OCI-LY1 (cell line): Measurements from ENCODE around the gene RHBDL1.

ENCODE experiments used
- H2AFZ ChIP-seq: fragments of 200-600 bp; sonication (generic), shearing (Covaris generic); 2 replicates; pipeline ENCODE4 v1.6.0; 2014; ENCODE audit warnings: antibody characterized with exemption, mild to moderate bottlenecking, low read length
- H3F3A ChIP-seq: fragments of 200-600 bp; sonication (generic), shearing (Covaris generic); 2 replicates; pipeline ENCODE4 v1.6.0; 2014; ENCODE audit warnings: mild to moderate bottlenecking, antibody characterized with exemption, low read length, moderate library complexity; ENCODE audit not compliant: insufficient read depth
- H3K27ac ChIP-seq: fragments of 200-600 bp; sonication (generic); 2 replicates; pipeline ENCODE4 v1.5.1; 2014; ENCODE audit warnings: low read length, mixed run types, mild to moderate bottlenecking, low read depth; ENCODE audit not compliant: poor library complexity, severe bottlenecking
- H3K27me3 ChIP-seq: fragments of 200-600 bp; sonication (generic); 2 replicates; pipeline ENCODE4 v1.6.0; 2014; ENCODE audit warnings: antibody characterized with exemption, mild to moderate bottlenecking, low read length, moderate library complexity; ENCODE audit not compliant: insufficient read depth
- H3K36me3 ChIP-seq: fragments of 200-600 bp; sonication (generic); 2 replicates; pipeline ENCODE4 v1.6.1; 2014; ENCODE audit warnings: mild to moderate bottlenecking, antibody characterized with exemption, low read length, moderate library complexity, mixed read lengths; ENCODE audit not compliant: insufficient read depth
- H3K4me1 ChIP-seq: fragments of 200-600 bp; sonication (generic); 2 replicates; pipeline ENCODE4 v1.5.1; 2014; ENCODE audit warnings: mild to moderate bottlenecking, low read length, moderate library complexity; ENCODE audit not compliant: insufficient read depth, severe bottlenecking
- H3K4me2 ChIP-seq: fragments of 200-600 bp; sonication (generic), shearing (Covaris generic); 2 replicates; pipeline ENCODE4 v1.6.1; 2014; ENCODE audit warnings: low read length
- H3K4me3 ChIP-seq: fragments of 200-600 bp; sonication (generic); 2 replicates; pipeline ENCODE4 v1.5.1; 2014; ENCODE audit warnings: low read length, low read depth, mild to moderate bottlenecking, mixed read lengths; ENCODE audit not compliant: poor library complexity, severe bottlenecking
- H3K79me2 ChIP-seq: fragments of 200-600 bp; shearing (Covaris generic); 2 replicates; pipeline ENCODE4 v1.6.1; 2016; ENCODE audit warnings: mixed run types, low read length, mixed read lengths; ENCODE audit not compliant: insufficient read depth
- H3K9ac ChIP-seq: fragments of 200-600 bp; sonication (generic), shearing (Covaris generic); 2 replicates; pipeline ENCODE4 v1.6.1; 2014; ENCODE audit warnings: mild to moderate bottlenecking, low read length, mixed read lengths
- H3K9me2 ChIP-seq: fragments of 200-600 bp; sonication (generic), shearing (Covaris generic); 2 replicates; pipeline ENCODE4 v1.6.1; 2014; ENCODE audit warnings: low read depth, mild to moderate bottlenecking, low read length, mixed read lengths
- H3K9me3 ChIP-seq: fragments of 200-600 bp; shearing (Covaris generic); 2 replicates; pipeline ENCODE4 v1.6.1; 2014; ENCODE audit warnings: low read length, mixed read lengths
- H4K20me1 ChIP-seq: fragments of 200-600 bp; sonication (generic), shearing (Covaris generic); 2 replicates; pipeline ENCODE4 v1.6.0; 2016; ENCODE audit warnings: mild to moderate bottlenecking, low read length; ENCODE audit not compliant: insufficient read depth
- CTCF ChIP-seq: fragments of 200-600 bp; sonication (generic), shearing (Covaris generic); IDR thresholded peaks from 2 replicates; pipeline ENCODE4 v1.5.1; 2017; ENCODE audit warnings: mild to moderate bottlenecking, antibody characterized with exemption, low read length, moderate library complexity, mixed read lengths
- EZH2 ChIP-seq: fragments of 200-600 bp; sonication (generic), shearing (Covaris generic); IDR thresholded peaks from 2 replicates; pipeline ENCODE4 v1.8.0; 2017; ENCODE audit warnings: borderline replicate concordance, mixed run types, mild to moderate bottlenecking, antibody characterized with exemption, low read length, moderate library complexity, mixed read lengths

The RHBDL1 gene

GRCh38 chr16:631808-632358 lies 43.6 kb upstream of the RHBDL1 start:
- H4K20me1 ChIP-seq = no peaks in the 10 kb centered on the region
- no peaks in the 10 kb centered on the region for H3K79me2 ChIP-seq
- no peaks in the 10 kb centered on the region for H3K9me3 ChIP-seq
- H3K36me3 ChIP-seq = no peaks in the 10 kb centered on the region
- H3K4me2 ChIP-seq = no peak overlapping the region
- H3K4me3 ChIP-seq = no peak overlapping the region
- no peaks in the 10 kb centered on the region for H3F3A ChIP-seq
- no peaks in the 10 kb centered on the region for H3K9me2 ChIP-seq
- H3K27me3 ChIP-seq = no peaks in the 10 kb centered on the region; the same call in 1 of the 2 replicates
- TF ChIP-seq CTCF = no peak
- TF ChIP-seq EZH2 = no peak
- H3K9ac ChIP-seq = no peak overlapping the region
- peaks cover 5% of the 10 kb centered on the region for H3K4me1 ChIP-seq
- H2AFZ ChIP-seq = no peak overlapping the region
- H3K27ac ChIP-seq = no peak overlapping the region

- H3K4me1 ChIP-seq = peaks cover 11% of the 10 kb centered on the region
- H3F3A ChIP-seq = no peaks in the 10 kb centered on the region
- no peak overlapping the region for H3K4me3 ChIP-seq
- no peak overlapping the region for H2AFZ ChIP-seq
- no peak overlapping the region for H3K9ac ChIP-seq
- H3K36me3 ChIP-seq = no peaks in the 10 kb centered on the region
- H3K27me3 ChIP-seq = no peaks in the 10 kb centered on the region; the same call in 1 of the 2 replicates
- H3K4me2 ChIP-seq = no peak overlapping the region
- H4K20me1 ChIP-seq = no peaks in the 10 kb centered on the region
- no peaks in the 10 kb centered on the region for H3K9me2 ChIP-seq
- no peaks in the 10 kb centered on the region for H3K9me3 ChIP-seq
- H3K27ac ChIP-seq = no peak overlapping the region
- H3K79me2 ChIP-seq = no peaks in the 10 kb centered on the region
- no peak for TF ChIP-seq CTCF
- no peak for TF ChIP-seq EZH2
These were observed 42.8 kb upstream of the RHBDL1 start for GRCh38 chr16:632486-633335.

GRCh38 chr16:633336-634050 lies 42.0 kb upstream of the RHBDL1 start:
- no peaks in the 10 kb centered on the region for H4K20me1 ChIP-seq

More at GRCh38 chr16:633336-634050, 42.0 kb upstream of the RHBDL1 start:
- H3K4me1 ChIP-seq = peaks cover 12% of the 10 kb centered on the region
- no peak overlapping the region for H3K27ac ChIP-seq
- H3K9ac ChIP-seq = no peak overlapping the region
- H3K79me2 ChIP-seq = no peaks in the 10 kb centered on the region
- H3K36me3 ChIP-seq = no peaks in the 10 kb centered on the region
- H3K9me2 ChIP-seq = no peaks in the 10 kb centered on the region
- no peak overlapping the region for H3K4me2 ChIP-seq
- no peak overlapping the region for H3K4me3 ChIP-seq
- TF ChIP-seq CTCF (no peak), EZH2 (no peak)
- H3K9me3 ChIP-seq = no peaks in the 10 kb centered on the region
- H2AFZ ChIP-seq = no peak overlapping the region
- H3K27me3 ChIP-seq = no peaks in the 10 kb centered on the region; the same call in 1 of the 2 replicates
- H3F3A ChIP-seq = no peaks in the 10 kb centered on the region
